Measurements from ENCODE around the gene CDH4. TPM values are rescaled to one million over a fixed set of nuclear protein-coding genes. Genes with fewer than 3 reads are reported as not detected.

The CDH4 gene
- total and polyA plus RNA-seq, 2 of the 4 experiments (the other 2 are of a cell fraction) = 1.6 to 3.5 TPM

DNA sequence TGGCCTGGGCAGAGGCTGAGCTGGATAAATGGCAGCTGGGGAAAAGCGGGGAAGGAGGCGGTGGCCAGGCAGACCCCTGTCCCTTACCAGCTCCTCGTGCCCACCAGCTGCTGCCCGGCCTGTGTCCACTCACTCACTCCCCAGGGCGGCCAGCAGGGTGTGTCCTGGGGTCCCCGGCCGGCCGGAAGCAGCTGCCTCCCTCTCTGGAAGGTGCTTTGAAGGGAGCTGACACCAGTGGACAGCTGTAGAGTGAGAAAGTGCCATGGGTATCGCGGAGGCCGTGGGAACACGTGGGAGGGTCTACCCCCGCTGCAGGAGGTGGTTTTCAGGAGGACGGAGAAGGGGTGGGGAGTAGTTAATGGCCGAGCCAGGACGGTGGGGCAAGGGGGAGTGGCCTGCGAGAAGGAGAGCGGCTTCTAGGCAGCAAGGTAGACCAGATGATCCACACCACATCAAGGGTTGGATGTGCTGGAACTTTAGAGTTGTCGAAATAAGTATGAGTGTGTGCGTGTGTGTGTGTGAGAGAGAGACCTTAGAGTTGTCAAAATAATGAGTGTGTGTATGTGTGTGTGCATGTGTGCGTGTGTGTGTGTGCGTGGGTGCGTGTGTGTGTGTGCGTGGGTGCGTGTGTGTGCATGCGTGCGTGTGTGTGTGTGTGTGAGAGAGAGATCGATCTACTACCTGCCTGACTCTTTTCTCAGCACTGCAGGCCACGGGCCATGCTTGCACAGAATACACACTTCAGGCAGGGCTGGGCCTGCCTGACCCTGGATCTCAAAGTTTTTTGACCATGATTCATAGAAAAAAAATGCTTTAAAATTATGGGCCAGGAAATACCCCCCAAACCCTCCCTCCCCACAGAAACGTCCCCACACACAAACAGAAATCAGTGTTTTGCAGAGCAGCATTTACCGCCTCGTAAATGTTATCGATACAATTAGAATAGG is 43.9 kb downstream of the CDH4 start:
- no peak overlapping the region for H3K4me2 ChIP-seq (ENCODE audit: low read depth, low read length)
- 0 out of 2 replicates have a peak, but pooled peaks cover 2% of the 10 kb centered on the region for H3K4me1 ChIP-seq (ENCODE audit: control insufficient read depth, insufficient read depth, low read length)
- ChIA-PET POLR2A (ENCODE audit: unreplicated experiment) (no interaction called here), CTCF (no interaction called here)
- no peak overlapping the region for H2BK5ac ChIP-seq (ENCODE audit: low read depth, low read length, poor library complexity, severe bottlenecking)
- no peaks in the 10 kb centered on the region; the same call in 1 of the 2 replicates for H4K20me1 ChIP-seq (ENCODE audit: insufficient read depth, low read length)
- H4K8ac ChIP-seq (ENCODE audit: low read depth in 2 of 2, low read length in 2 of 2) = no peak overlapping the region
- H3K56ac ChIP-seq (ENCODE audit: extremely low read depth, insufficient read depth, low read length) = no peak overlapping the region
- no peak overlapping the region for H3K9ac ChIP-seq (ENCODE audit: low read depth, low read length)
- H3K18ac ChIP-seq (ENCODE audit: low read depth, low read length) = no peak overlapping the region
- H3K23ac ChIP-seq (ENCODE audit: low read depth, low read length) = no peak overlapping the region
- H2BK15ac ChIP-seq (ENCODE audit: low read depth, low read length) = no peak overlapping the region
- no peaks in the 10 kb centered on the region for H3K27me3 ChIP-seq (ENCODE audit: control insufficient read depth, insufficient read depth, low read length)
- ATAC-seq (ENCODE audit: low read depth) (peak; percentile 45), DNase-seq (no peak)
- no peak overlapping the region for H2BK120ac ChIP-seq (ENCODE audit: low read depth, low read length)
- WGBS, 2 experiments (ENCODE audit: extremely low coverage in 2 of 2, insufficient read length in 1 of 2) = 93 to 100% methylated on average over 2 to 3 of the region's 33 CpGs
- intact Hi-C loops (cut with micrococcal nuclease) (no loop called here), in situ Hi-C loops (cut with MboI; ENCODE audit: low sequenced_read_pairs) (no loop called here), dilution Hi-C loops (cut with HindIII; ENCODE audit: low sequenced_read_pairs, unreplicated experiment) (no loop called here)
- no peak overlapping the region for H3K4ac ChIP-seq (ENCODE audit: low read depth, low read length)
- no peak overlapping the region for H2AK5ac ChIP-seq (ENCODE audit: low read depth, low read length)
- H3K79me1 ChIP-seq (ENCODE audit: low read depth in 1 of 2, low read length in 2 of 2) = peaks cover 0 to 7% of the 10 kb centered on the region in 2 experiments; a peak in 1 of 4 replicates
- no peak overlapping the region for H4K5ac ChIP-seq (ENCODE audit: low read depth, low read length)
- no peak overlapping the region for H2BK20ac ChIP-seq (ENCODE audit: low read depth, low read length)
- H3K9me3 ChIP-seq (ENCODE audit: control insufficient read depth, insufficient read depth, low read length) = no peaks in the 10 kb centered on the region
- no TSS peak for BruUV-seq (replicated peaks)
- H3K9me1 ChIP-seq (ENCODE audit: insufficient read depth, low read length) = peaks cover 4% of the 10 kb centered on the region; the same call in 1 of the 2 replicates
- no peaks in the 10 kb centered on the region; the same call in 1 of the 2 replicates for H3K36me3 ChIP-seq (ENCODE audit: control insufficient read depth, insufficient read depth, low read length)
- H4K91ac ChIP-seq (ENCODE audit: insufficient read depth, low read depth, low read length) = no peak overlapping the region
- H3K27ac ChIP-seq (ENCODE audit: insufficient read depth, low read length) = no peak overlapping the region
- peak overlapping the region; percentile 53 for H2AK9ac ChIP-seq (replicated peaks; ENCODE audit: low read depth, low read length, poor library complexity)
- peak overlapping the region; percentile 23; the same call in 1 of the 2 replicates for H3K14ac ChIP-seq (replicated peaks; ENCODE audit: low read depth, low read length)
- H3K4me3 ChIP-seq (ENCODE audit: insufficient read depth, low read depth, low read length) = no peak overlapping the region
- H2AFZ ChIP-seq (replicated peaks; ENCODE audit: low read length, poor library complexity) = peak overlapping the region; percentile 41
- TF ChIP-seq NFE2L2 (IDR thresholded peaks at IDR 0.05; ENCODE audit: low read depth, low read length) = no peak
- no peak for TF ChIP-seq CHD1 (IDR thresholded peaks at IDR 0.05; ENCODE audit: low read depth, low read length)
- TF ChIP-seq BHLHE40 (IDR thresholded peaks at IDR 0.05; ENCODE audit: low read depth, low read length) = no peak
- no peak for TF ChIP-seq RCOR1 (IDR thresholded peaks at IDR 0.05; ENCODE audit: insufficient replicate concordance, low read length)
- no peak for TF ChIP-seq MXI1 (IDR thresholded peaks at IDR 0.05; ENCODE audit: borderline replicate concordance, low read depth, low read length)
- TF ChIP-seq CTCF (conservative IDR thresholded peaks at IDR 0.05; ENCODE audit: low read depth, low read length) = no peak
- TF ChIP-seq RAD21 (IDR thresholded peaks at IDR 0.05; ENCODE audit: low read length) = no peak
- no peak for TF ChIP-seq FOS (IDR thresholded peaks at IDR 0.05; ENCODE audit: low read depth, low read length)
- TF ChIP-seq, protein P1, sequence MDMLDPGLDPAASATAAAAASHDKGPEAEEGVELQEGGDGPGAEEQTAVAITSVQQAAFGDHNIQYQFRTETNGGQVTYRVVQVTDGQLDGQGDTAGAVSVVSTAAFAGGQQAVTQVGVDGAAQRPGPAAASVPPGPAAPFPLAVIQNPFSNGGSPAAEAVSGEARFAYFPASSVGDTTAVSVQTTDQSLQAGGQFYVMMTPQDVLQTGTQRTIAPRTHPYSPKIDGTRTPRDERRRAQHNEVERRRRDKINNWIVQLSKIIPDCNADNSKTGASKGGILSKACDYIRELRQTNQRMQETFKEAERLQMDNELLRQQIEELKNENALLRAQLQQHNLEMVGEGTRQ (IDR thresholded peaks at IDR 0.05; ENCODE audit: low read depth, low read length) = no peak
- TF ChIP-seq RFX5 (IDR thresholded peaks at IDR 0.05; ENCODE audit: low read depth, low read length) = no peak
- no peak for TF ChIP-seq CEBPB (IDR thresholded peaks at IDR 0.05; ENCODE audit: low read depth, low read length)
- TF ChIP-seq MAFK (IDR thresholded peaks at IDR 0.05; ENCODE audit: low read depth, low read length) = no peak
- TF ChIP-seq POLR2A (IDR thresholded peaks at IDR 0.05; ENCODE audit: low read depth, low read length) = no peak
- no peak for TF ChIP-seq SMC3 (IDR thresholded peaks at IDR 0.05; ENCODE audit: low read depth, low read length)

Measured in IMR-90 (cell line).